Vagina (tissue), 2 donors: Measurements from ENCODE around the gene KRT3.

Source experiments
- CTCF ChIP-seq, 3 experiments: fragments of 450-650 bp in 2 of 3; fragments of 200-600 bp in 1 of 3; sonication (generic) in 1 of 3; IDR thresholded peaks; one replicate each; pipeline ENCODE4 v1.5.1; 2017 to 2019; ENCODE audit warnings: antibody characterized with exemption in 3 of 3, mild to moderate bottlenecking in 2 of 3, moderate library complexity in 2 of 3
- POLR2A ChIP-seq, 2 donors: fragments of 450-650 bp; IDR thresholded peaks; one replicate each; pipeline ENCODE4 v1.6.1; 2017; ENCODE audit warnings: antibody characterized with exemption in 2 of 2, mild to moderate bottlenecking in 2 of 2, moderate library complexity in 2 of 2
- POLR2AphosphoS5 ChIP-seq, 2 donors: sonication (generic); formaldehyde crosslinking; IDR thresholded peaks; one replicate each; pipeline ENCODE4 v1.9.0; 2017; ENCODE audit warnings: antibody characterized with exemption in 2 of 2, mild to moderate bottlenecking in 2 of 2, low read depth in 1 of 2; ENCODE audit not compliant: insufficient read depth in 1 of 2

DNA sequence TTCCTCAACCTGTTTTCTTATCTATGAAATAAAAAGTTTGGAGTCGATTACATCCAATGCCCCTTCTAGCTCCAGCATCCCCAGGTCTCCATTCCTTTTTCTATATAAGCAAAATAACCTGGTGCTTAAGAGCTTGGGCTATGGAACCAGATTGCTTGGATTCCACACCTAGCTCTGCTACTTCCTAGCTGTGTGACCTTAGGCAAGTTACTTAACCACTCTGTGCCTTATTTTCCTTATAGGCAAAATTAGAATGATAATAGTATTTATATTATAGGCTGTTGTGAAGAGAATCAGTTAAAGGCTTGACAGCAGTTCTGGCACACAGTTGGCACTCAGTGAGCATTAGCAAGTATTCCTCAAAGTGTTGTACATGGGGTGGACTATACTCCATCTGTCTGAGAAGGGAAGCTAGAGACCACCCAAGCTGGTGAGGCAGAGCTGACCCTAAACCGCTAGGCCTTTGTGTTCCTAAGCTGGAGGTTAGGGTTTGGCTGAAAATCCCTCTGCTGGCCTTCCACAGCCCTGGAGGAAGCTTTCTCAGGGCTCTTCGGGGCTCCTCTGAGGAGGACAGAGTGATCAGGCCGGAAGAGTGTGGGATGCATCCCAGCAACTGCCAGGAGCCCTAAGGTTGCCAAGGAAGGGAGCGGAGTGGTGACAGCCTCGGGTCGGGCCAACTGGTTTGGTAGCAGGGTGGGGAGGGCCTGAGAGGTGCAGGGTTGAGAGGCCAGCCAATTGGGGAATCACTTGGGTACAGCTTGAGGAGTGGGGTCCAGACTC is 24.0 kb upstream of the KRT3 start:
- TF ChIP-seq POLR2A (IDR thresholded peaks at IDR 0.05) (no peak), CTCF (IDR thresholded peaks at IDR 0.05) (no peak), POLR2AphosphoS5 (IDR thresholded peaks at IDR 0.05; ENCODE audit: insufficient read depth in 1 of 2, low read depth in 1 of 2) (no peak)
